ENCODE data around the gene ADCY6.

Gene ADCY6

GRCh38 chr12:48782457-48783395, 6.2 kb downstream of the ADCY6 start:
- no peak for DNase-seq

DNA sequence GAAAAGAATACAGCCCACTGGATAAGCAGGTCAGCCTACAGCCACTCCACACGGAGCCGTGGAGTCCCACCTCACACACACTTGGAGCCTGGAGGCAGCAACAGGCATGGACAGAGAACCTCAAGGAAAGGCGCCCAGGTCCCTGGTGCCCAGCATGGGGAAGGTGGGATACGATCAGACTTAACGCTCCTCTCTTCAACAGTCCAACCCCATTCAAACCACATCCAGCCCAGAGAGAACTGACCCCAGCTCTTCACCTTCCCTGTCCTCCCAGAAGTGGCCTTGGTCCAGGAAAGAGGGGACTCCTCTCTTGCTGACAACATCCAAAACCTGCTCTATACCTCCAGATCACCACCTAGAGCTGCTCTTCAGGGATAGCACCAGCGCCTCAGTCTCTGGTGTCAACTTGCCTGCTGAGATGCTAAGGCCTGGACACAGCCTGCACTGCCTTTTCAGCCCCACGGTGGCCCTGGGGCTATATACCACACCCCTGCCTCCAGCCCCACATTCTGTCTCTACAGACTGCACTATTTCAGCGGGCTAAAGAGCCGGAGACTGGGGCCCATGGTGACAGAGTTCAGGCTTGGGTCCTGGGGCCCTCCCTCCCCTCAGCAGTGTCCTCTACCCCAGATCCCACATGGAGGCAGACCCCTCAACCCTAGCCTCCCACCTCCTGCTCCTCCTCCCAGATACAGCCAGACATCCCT, 7.0 kb downstream of the ADCY6 start:
- no peak for DNase-seq

DNA sequence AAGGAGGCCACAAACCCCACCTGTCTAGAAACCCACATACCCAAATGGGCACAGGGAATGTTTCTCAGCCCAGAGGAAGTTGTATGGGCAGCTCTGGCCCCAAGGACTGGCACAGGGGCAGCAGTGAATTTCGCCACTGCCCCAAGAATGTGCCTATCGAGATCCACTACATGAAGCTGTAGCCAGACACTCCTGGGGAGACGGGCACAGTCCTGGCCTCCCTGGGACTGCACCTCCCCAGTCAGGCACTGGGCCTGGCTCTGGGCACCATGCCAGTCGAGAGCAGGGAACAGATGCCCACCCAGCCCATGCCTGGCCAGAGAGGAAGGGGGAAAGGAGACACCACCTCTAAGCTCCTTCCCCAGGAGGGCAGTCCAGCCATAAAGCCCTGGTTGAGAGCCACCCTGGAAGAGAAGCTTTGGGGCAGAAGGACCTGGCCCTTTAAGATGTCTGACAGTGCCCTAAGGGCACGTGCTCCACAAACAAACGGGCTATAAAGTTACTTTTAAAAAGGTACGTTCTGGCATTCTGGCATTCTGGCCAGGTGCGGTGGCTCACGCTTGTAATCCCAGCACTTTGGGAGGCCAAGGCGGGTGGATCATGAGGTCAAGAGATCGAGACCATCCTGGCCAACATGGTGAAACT, 8.4 kb downstream of the ADCY6 start:
- DNase-seq = no peak

- DNase-seq = no peak
These were observed 9.0 kb downstream of the ADCY6 start for GRCh38 chr12:48779869-48780268.

DNA sequence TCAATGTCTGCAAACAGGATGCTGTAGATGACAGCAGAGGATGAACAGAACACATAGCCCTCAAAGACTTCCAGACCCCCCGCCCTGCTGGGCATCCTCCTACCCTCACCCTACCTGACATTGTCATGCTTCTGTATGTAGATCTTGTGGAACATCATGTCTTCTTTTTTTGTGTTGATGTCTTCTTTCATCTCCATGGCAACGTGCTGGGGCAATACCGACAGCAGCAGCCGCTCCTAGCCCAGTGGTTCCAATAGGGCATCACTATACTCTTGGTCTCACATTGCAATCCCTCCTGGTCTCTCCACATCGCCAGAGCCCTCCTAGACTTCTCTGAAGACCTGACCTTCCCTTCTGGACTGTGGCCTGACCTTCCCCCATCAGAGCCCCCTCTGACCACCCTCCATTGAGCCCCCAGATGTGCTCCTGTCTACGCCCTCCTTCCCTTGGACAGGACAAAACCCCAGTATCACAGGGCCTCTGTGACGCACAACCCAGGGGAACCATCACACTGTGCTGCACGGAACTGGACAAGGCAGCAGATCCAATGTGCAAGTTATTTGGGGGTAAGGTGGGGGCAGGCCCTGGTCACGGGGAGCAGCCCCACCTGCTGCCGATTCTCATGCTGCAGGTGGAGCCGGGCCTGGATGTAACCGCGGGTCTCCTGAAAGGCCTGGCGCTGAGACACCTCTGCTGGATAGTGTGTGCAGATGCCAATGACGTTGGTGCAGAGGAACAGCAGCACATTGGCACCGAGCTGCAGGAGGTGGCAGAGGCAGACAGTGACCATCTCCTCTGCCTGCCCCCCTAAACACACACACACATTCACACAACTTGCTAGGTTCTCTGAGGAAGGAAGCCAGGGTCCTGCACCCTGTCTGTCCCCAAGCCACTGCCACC, 11.1 kb downstream of the ADCY6 start:
- DNase-seq = no peak

DNA sequence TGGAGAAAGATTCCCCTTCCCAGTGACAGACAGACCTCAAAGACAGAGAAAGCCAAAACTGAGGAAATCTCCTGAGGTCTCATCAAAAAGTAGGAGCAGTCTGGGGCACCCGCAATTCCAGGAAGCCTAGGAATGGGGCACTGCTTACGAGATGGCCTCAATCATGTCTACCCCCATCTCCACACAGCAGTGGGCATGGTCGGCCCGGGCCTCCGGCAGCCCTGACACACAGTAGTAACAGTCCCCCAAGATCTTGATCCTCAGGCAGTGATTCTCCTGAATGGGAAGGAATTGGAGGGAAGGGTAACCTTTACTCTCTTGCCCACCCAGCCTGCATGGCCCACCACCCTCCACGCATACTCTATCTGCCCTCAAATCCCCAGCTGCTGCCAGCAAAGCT, 11.9 kb downstream of the ADCY6 start:
- DNase-seq = no peak

GRCh38 chr12:48775991-48776649, 12.8 kb downstream of the ADCY6 start:
- DNase-seq = no peak

GRCh38 chr12:48775299-48775698, 13.6 kb downstream of the ADCY6 start:
- DNase-seq = no peak

- no peak for DNase-seq
These were observed 14.4 kb downstream of the ADCY6 start for GRCh38 chr12:48774516-48774915.

DNA sequence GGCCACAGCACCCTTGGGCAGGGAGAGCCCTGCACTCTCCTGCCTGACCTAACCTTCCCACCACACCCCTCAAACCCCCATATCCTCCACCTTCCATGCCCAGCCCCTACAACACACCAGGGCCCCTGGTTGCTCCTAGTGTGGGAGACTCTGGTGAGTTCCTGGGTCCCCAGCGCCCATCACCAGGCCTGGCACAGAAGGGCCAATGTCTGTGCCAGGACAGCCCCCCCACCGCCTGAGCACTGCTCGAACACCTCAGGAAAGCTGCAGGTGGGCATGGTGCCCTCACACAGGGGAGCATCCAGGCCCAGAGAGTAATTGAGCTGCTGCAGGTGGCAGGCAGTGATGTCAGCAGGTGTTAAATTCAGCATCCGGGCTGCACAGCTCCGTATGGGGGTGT, 15.2 kb downstream of the ADCY6 start:
- DNase-seq = no peak

DNA sequence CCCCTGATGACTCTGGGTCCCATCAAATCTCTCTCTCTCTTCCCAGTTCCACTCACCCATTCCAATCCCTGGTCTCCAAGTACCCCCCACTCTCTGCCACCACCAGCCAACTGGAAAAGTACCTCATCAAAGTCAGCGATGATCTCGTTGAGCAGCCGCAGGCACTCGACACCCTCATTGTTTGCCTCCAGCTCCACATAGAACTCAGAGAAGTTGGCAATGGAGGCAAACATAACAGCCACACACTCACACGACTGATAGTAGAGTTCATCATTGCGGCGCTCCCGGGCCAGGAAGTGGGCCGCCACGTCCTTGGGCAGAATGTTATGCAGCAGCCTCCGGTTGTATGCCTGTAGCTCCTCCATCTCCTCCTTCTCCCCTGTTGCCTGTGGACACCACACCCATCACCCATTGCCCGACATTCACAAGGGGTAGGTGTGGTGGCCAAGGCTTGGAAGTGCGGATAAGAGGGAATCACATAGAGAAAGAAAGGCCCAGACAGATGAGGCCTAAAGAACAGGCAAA, 17.2 kb downstream of the ADCY6 start:
- no peak for DNase-seq

DNA sequence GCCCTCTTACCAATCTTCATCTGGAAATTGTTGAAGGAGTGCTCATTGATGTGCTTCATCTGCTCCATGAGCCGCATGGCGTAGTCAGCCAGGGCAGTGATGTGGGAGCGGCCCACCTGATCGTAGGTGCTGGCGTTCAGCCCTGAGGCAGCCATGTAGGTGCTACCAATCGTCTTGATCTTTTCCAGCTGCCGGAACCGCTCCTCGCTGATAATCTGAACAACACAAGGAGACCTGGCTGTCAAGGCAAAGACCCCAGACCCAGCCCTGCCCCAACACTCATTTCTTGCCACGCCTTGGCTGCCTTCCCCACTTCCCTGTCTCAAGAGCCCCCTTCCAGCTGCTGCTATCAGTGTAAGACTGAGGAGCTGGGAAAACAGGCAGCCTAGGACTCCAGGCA, 18.1 kb downstream of the ADCY6 start:
- no peak for DNase-seq

DNA sequence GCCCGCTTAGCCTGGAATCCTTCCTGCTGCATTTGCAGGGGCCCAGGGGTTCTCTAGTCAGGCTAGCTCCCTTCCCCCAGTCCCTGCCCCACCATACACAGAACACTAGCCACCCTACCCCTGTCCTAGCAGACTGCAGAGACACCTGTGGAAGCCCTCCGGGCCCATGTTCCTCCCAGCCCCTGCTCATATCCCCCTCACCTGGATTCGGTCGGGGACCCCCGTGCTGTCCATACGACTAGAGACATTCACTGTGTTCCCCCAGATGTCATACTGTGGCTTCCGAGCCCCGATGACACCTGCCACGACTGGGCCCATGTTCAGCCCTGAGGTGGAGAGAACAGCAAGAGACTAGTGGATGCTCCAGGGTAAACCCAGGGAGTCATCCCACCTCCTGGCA, 20.2 kb downstream of the ADCY6 start:
- no peak for DNase-seq

GRCh38 chr12:48768147-48768546, 20.7 kb downstream of the ADCY6 start:
- DNase-seq = no peak

GRCh38 chr12:48767521-48767920, 21.4 kb downstream of the ADCY6 start:
- no peak for DNase-seq

DNA sequence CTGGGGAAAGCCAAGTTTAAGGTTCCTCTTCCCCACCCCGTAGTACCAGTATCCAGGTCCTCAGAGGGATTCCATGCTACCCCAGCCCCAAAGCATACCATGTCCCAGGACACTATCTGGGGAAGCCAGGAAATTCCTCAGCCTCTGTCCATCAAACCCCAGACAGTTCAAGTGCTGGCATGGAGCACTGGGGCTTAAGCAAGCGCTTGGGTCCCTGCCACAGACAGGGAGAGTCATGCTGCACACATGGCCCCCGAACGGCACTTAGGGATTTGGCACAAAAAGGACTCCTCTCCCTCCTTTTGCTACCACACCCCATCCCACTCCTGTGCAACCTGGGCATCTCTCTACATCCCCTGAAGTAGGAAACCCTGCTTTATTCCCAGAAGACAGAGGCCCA, 21.8 kb downstream of the ADCY6 start:
- no peak for DNase-seq

DNA sequence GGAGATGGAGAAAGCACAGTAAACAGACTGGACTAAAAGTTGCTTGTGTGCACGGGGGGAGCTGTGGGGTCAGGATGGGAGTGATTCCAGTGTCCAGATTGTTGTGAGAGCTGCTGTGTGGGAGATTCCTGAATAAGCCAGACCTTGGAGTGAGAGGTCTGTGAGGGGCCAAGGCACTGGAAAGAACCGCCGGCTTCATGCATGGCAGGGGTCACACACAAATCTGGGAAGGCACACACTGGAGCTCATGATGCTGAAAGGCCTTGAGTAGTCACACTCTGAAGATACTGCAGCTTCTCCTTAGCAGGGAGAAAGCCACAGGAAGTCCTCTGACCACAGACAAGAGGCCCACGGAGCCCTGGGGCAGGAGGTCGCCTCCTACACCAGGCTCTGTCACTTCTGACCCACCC, 23.1 kb downstream of the ADCY6 start:
- DNase-seq = no peak

DNA sequence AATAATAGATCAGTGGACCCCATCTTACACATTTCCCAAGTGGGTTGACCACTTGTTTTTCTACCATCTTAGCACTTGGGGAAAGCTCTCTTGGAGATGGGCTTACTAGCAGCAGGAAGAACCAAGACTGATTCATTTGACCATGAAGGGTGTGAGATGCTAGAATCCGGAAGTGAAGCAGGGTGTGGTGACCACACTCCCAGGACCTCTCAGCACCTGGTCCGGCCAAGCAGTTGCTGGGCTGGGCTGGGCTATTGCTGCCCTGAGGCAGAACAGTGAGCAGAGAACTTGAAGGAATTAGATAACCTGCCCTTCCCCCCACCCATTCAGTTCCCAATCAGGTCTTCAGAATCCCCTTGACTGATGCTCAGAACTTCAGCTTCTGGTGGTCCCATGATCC, 24.4 kb downstream of the ADCY6 start:
- no peak for DNase-seq

DNA sequence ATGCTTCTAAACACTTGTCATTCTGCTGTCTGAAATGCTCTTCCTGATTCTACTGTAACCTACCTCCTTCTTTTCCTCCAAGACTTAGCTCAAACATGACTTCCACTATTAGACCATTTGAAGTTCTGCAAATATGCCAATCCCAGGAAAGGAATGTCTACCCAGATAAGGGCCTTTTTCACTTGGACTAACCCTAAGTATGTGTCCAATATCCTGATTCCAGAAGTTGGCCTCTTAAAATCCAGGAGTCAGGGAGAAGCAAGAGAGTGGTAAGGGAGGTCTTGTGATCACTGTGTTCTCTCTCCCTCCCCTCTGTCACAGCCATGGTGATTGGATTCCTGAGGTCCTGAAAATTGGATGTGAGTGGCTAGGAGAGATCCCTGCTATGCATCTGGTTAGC, 30.2 kb downstream of the ADCY6 start:
- no peak for DNase-seq

DNA sequence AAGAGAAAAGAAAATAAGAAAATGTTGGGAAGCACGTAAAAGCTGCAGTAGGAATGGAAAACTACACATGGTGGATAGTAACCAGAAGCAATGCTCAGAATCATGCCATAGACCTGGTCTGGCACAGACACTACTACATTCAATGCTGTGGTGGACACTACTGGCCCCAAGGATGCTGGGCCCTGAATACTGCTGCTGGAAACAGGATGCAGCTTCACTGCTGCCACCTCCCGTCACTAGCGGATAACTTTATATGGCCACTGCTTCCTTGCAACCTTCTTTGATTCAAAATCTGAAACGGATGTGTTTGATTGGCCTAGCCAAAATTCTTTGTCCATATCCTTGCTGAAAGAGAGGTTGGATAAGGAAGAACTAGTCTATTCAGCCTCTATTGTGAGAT, 30.7 kb downstream of the ADCY6 start:
- no peak for DNase-seq

DNA sequence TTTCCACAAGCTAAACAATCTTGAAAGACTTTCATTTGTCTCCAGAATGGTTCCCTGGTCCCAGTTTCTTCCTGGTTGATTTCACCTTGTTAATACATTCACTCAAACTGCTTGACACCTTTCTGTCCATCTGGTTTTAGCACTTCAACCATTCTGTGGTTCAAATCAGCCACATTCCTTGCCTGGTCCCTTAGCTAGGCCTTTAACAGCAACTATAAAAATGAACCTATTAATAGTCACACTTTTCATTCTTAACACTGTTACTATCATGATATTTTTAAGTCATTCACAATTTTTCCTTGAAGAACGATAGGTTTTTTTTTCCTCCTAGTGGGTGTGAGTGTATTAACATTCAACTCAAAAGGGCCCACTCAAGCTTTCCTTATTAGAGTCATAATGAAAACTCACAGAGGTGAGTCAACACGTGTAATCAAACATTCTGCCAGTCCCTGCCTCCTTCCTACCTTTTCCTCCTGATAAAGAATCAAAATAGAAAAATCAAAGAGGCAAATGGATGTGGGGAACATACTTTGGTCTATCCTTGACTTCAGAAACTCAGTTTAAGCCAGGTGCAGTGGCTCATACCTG, 38.0 kb downstream of the ADCY6 start:
- DNase-seq = no peak

- DNase-seq = no peak
These were observed 38.7 kb downstream of the ADCY6 start for GRCh38 chr12:48750215-48750614.

Data from stimulated activated naive CD4-positive, alpha-beta T cell (primary cell).